NOMO-1 treated with DMSO at 0.1 percent for 48 hours (cell line): ENCODE data around the gene INHA.
A peak's percentile ranks its signal among the peaks of the same experiment; 100 is the strongest.

Source experiments
- DNase-seq: peaks from one replicate; lab custom pipeline; 2025; ENCODE audit not compliant: unreplicated experiment; lab: John Stamatoyannopoulos, UW

Gene INHA

GRCh38 chr2:219539926-219540678, 32.0 kb upstream of the INHA start:
- no peak for DNase-seq

- DNase-seq: no peak
These were observed 31.2 kb upstream of the INHA start for GRCh38 chr2:219540784-219541504.

GRCh38 chr2:219541611-219542180, 30.4 kb upstream of the INHA start:
- DNase-seq: peak; percentile 68

- DNase-seq: no peak
These were observed 29.0 kb upstream of the INHA start for GRCh38 chr2:219542931-219543595.

- DNase-seq: peak; percentile 94
These were observed 28.3 kb upstream of the INHA start, which contains the start of the genes CHPF and TMEM198 for GRCh38 chr2:219543596-219544358. Gene CHPF (minus strand): TSS chr2:219543809. CDS start chr2:219543538, 271 bp downstream. Gene TMEM198 (plus strand): TSS chr2:219544028. CDS start chr2:219544728, 700 bp downstream.

GRCh38 chr2:219544567-219544966, 27.5 kb upstream of the INHA start:
- no peak for DNase-seq

GRCh38 chr2:219545295-219545942, 26.7 kb upstream of the INHA start:
- DNase-seq: no peak

- no peak for DNase-seq
These were observed 26.2 kb upstream of the INHA start for GRCh38 chr2:219545943-219546352.

- no peak for DNase-seq
These were observed 24.5 kb upstream of the INHA start for GRCh38 chr2:219547621-219548020.

- no peak for DNase-seq
These were observed 23.1 kb upstream of the INHA start for GRCh38 chr2:219548990-219549389.

- no peak for DNase-seq
These were observed 22.5 kb upstream of the INHA start for GRCh38 chr2:219549619-219550018.

GRCh38 chr2:219551441-219552381, 20.4 kb upstream of the INHA start:
- DNase-seq: no peak

GRCh38 chr2:219552382-219553167, 19.5 kb upstream of the INHA start:
- DNase-seq: peak; percentile 63

GRCh38 chr2:219553168-219553417, 19.0 kb upstream of the INHA start:
- no peak for DNase-seq

GRCh38 chr2:219553463-219553963, 18.6 kb upstream of the INHA start:
- no peak for DNase-seq

GRCh38 chr2:219554350-219554749, 17.8 kb upstream of the INHA start:
- DNase-seq: no peak

GRCh38 chr2:219555956-219556355, 16.2 kb upstream of the INHA start:
- DNase-seq: no peak

- no peak for DNase-seq
These were observed 15.7 kb upstream of the INHA start for GRCh38 chr2:219556413-219556812.
